ENCODE results near the gene GIGYF2. TPM values are rescaled to one million over a fixed set of nuclear protein-coding genes. Genes with fewer than 3 reads are reported as not detected.

Gene GIGYF2
- total RNA-seq, 1 experiment from 2014 or later, result 58.0 TPM

DNA sequence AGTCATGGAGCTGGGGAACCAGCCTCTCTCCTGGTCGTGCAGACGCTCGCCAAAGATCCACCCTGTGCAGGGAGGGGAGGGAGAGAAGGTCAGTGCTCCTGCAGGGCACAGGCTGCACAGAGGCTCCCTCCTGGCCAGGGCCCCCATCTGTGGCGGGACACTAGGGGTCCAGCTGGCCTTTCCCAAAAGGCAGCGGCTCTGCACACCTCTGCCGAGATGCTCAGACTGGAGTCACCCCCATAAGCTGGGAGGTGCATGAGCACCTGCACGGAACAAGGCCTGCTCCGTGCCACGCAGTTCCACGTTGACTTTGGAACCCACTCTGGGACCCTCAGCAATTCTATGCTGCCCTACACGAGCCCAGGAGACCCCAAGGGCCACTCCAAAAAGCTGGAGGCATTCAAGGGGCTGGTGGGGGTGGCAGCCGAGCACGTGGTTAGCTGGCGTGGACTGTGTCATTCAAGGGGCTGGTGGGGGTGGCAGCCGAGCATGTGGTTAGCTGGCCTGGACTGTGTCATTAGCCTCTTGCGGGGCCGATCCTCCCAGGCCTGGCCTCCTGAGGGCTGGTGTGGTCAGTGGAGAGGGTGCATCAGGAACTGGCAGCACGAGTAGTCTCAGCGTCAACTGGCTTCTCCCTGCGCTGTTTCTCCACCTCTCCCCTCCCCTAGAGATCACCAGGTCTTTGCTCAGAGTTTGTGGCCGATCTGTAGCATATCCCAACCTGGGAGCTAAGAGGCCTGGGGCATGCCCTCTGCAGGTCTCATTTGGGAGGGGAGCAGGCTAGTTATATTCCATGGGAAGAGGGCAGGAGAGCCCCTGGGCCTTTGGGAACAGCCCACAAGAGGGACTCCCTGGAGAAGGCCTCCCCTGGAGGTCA is 182.7 kb downstream of the GIGYF2 start:
- DNase-seq (ENCODE audit: low spot score), result no peak

DNA sequence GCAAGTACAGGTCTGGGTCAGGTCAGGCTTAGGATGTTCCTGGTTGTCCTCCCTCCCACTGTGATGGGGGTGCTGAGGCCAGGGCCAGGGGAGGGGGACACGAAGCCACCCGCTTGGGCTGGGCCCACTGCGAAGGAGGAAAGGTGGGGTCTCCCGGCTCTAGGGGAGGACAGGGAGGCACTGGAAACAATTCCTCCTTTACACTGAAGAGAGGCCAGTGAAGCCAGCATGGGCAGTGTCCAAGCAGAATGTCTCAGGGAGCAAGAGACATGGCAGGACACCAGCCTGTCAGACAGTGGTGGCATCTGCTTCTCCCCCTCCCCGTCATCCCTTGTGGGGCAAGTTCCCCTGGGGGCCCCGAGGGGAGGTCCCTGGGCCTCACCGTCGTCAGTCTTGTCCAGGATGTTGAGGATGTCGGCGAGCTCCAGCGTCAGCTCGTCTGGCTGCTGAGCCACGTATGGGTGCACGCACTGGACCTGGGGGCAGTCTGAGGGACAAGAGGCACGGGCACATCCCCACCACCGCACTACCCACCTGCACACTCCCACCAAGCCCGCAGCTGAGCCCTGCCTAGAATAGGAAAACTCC is 183.7 kb downstream of the GIGYF2 start:
- DNase-seq (ENCODE audit: low spot score), result no peak

DNA sequence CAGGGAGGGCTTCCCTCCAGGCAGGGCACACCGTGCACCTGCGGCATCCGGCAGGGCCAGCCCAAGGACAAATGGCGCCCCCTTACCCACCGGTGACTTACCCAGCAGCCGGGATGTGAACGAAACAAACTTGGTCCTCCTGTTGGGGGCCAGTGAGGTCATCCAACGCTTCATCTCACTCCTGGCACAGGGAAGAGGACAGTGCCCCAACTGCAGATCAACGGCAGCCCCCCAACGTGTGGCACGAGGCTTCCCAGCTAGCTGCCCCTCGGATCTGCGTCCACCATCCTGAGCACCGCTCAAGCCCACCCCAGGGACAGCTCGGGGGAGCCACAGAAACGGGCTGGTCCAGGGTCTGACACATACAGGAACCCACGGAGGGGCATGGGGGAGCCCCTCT is 185.0 kb downstream of the GIGYF2 start:
- no peak for DNase-seq (ENCODE audit: low spot score)

DNA sequence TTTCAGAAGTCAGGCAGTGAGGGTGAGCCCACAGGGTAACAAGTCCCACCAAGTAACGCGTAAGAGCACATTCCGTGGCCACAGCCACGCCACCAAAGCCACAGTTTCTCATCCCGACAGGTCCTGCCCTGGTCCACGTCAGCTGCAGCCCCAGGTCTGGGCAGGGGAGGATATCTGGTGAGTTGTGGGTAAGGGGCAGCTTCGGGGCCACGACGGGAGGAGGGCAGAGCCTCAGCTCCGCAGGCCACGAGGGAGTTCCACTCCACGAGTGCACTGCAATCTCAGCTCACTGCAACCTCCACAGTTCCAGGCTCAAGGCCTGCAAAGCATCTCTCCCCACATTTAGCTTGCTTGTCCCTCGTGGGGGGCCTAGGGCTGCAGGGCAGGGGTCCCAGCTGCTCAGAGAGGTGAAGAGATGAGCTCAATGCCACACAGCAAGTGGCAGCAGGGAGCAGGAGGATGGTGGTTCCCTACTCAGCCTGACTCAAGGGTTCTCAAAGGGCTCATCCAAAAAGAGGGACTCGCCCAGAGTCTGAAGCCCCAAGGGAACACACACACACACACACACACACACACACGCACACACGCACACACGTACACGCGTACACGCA is 185.5 kb downstream of the GIGYF2 start:
- DNase-seq (ENCODE audit: low spot score), result no peak

DNA sequence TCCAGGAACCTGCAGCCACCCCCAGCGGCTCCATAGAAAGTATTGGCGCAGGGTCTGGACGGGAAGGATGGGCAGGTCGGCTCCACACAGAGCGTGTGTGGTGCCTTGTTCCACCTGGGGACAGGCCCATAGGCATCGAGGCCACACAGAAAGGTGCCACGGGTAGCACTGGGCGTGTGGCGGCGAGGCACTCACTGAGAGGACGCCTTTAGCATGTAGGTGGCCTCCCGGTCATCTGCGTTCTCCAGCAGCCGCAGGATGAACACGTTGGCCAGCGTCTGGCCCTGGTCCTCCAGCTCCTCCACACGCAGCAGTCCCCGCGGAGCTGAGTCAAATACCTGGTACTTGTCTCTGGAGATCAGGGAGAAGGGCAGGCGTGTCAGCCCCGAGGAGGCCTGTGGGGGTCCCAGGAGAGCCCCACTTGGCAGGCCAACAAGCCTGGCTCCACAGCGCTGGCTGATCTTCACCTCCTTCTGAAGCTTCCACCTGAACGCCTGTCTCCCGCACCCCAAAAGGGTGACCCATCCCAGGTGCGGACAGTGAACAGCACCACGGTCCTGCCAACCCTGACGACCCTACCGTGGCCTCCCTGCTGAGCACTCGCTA is 186.1 kb downstream of the GIGYF2 start:
- DNase-seq (ENCODE audit: low spot score), result no peak

DNA sequence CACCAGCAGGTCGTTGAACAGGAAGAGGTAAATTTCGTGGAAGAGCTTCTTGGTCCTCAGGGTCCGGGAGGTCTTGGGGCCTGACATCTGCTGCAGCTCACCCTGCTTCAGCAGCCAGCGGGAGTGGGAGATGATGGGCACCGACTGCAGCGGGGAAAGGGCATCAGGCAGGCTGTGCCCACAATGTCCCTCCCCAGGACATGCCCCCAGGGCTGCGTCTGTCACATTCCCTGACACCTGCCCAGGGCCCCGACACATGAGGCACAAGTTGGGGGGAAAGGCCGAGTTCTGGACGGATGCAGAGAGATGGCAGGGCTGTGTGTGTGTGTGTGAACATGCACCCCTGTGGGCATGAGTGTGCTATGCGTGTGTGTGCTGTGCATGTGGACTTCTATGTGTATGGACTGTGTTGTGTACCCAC is 186.9 kb downstream of the GIGYF2 start:
- DNase-seq (ENCODE audit: low spot score), result no peak

DNA sequence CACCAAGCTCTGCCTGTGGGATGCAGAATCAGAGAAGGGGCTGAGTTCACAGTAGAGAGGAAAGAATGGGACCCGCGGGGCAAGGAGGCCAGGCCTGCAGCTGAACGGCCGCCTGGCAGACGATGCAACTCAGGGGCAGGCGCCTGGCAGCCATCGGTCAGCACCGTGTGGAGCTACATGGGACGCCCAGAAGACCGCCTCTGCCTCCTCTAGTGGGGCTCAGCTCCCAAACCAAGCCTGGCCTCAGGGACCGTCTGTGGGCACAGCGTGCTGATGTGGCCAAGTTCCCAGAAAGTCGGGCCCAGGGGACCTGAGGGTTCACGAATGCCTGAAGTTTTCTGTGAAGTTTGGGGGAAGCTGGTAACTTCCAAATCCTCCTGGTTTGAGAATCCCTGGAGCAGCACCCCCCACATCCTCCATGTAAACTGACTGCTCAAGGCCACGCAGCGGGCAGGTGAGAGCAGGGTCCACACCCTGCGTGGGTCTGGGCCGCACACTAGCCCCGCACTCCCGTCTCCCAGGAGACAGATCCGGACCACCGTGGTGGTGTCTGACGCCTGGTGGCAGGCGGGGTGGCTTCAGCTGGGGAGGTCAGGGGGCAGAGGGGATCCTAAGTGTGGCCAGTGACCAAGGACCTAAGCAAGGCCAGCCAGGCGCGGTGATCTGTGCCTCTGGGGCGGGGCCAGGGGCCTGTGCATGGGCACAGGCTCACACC is 187.6 kb downstream of the GIGYF2 start:
- no peak for DNase-seq (ENCODE audit: low spot score)

DNA sequence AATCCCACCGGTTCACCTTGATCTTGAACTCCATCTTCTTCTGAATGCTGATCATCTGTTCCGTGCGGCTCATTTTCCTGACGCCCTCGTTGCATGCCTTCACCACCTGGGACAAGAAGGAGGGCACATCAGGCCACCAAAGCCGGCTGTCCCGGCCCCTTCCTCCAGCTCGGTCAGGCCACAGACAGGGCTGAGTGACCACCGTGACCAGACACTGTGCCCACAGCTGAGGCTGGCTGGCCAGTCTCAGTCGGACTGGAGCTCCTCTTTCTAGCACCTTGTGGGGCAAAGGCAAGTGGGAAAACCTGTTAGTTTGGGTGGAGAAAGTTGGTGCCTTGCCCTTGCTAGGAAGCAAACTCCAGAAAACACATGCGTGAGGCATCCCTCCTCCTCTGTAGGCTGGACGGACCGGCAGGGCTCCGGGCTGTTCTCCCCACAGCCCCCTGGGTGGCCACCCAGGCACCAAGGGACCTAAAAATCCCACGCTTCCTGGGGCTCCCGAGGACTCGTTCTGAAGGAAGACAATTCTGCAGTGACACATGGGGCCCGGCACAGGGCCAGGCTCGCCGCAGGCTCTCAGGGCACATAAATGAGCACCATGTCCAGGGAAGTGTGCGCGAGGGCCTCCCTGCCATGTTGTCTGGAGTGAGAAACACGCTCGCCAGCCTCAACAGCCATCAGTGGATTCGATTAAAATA is 188.3 kb downstream of the GIGYF2 start:
- no peak for DNase-seq (ENCODE audit: low spot score)

DNA sequence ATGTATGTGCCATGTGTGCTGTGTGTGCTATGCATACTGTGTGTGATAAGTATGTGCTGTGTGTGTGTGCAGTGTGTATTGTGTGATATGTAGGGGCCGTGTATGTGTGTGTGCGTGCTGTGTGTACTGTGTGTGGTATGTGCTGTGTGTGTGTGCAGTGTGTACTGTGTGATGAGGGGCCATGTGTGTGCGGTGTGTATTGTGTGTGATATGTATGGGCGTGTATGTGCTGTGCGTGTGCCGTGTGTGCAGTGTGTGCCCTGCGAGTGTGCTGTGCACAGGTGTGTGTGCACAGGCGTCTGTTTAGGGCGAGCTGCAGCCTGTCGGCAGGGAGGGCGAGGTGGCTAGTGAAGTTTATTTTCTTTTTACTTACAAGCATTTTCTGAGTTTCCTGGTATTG is 189.0 kb downstream of the GIGYF2 start:
- DNase-seq (ENCODE audit: low spot score), result no peak

DNA sequence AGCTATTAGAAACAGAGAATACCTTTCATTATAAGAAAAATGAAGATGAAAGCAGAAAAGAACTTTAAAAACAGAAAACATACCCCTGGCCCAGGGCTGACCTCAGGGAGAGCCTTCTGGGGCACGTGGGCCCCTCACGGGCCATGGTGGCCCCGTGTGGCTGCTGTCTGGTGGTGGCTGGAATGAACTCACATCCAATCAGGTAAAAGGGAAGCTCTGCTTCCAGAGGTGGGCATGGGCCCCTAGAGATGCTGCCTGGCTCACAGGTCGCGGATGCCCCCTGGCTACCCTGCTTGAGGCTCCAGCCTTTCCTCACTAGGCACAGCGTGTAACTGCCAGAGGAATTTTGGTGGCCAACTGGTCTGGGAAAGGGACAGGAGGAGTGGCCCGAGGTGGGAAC is 189.5 kb downstream of the GIGYF2 start:
- no peak for DNase-seq (ENCODE audit: low spot score)

DNA sequence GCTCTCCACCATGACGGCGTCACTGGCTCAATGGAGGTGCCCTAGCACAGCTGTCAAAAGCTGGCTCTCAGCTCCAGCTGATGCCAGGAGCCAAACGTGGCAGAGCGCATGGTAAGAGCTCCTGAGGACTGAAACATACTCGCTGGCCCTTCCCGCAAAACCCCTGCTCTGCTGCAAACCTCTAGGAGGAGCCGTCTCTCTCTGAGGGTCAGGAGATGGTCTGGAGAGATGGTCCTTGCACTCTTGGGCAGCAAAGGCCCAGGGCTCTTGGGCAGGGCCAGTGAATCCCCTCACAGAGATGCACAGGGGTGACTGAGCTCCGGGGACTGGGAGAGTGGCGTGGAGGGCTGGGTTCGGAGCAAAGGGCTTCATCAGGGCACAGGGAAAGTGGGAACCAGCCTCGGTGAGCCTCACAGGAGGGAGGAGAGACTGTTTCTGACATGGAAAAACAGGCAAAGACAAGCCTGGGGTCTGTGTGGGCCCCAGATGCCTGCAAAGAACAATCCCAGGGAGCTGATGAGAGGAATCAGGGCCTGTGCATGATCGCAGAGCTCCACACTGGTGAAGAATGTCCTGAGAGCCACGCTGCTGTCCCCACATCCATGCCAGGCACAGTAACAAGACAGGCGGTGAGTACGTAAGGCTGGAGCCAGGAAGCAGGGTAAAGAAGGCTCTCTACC is 190.2 kb downstream of the GIGYF2 start:
- DNase-seq (ENCODE audit: low spot score), result no peak

DNA sequence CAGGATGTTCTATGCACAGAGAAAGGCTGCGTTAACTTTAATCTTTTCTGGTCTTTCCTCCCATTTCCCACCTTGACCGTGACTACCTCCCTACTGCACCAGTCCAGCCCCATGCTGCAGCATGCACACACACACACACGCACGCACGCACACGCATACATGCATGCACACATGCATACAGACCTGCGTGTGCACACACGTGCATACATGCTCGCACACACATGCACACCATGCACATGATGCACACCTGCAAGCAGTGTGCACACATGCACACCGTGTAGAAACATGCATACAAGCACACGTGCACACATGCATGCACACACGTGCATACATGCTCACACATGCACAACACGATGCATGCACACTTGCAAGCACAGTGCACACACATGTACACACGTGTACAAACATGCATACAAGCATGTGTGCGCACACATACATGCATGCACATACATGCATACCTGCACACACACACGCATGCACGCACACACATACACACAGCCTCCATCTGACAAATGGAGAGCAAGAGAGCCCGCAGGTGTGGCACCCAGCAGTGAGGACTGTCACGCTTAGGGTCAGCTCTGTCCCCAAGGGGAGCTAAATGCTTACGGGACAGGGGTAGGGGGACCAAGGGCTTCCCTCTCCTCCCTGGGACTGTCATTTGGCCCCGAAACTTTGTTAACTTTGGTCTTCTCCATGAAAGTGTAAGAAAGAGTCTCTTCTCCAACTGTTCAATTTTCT is 191.1 kb downstream of the GIGYF2 start:
- DNase-seq (ENCODE audit: low spot score), result no peak

DNA sequence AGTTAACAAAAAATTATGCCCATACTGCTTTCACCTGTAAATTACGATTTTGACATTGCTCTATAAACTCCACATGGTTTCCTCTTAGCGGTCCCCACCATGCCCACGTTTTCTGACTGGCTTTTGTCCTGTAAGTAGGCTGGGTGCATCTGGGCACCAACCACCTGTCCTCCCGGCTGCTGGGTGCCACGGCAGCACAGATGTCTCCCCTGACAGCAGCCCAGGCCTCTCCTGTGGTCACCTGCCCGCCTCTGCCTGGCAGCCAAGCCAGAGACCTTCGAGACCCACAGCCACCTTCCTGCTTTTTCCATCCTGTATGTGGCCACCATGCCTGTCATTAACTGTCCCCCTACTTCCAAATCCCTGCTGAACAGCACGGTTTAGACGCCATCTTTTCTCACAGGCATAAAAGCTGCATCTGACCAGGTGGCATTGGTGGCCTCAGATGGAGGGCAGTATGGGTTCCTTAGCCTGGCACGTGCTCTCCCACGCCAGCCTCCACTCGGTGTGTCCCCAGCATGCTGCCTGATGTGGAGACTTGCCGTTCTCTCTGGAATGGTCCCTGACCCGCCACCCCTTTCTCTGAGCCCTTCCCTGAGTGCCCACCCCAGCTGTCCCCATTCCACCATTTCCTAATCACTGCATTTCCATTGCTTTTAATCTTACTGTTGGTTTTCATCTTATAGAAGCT is 191.9 kb downstream of the GIGYF2 start:
- no peak for DNase-seq (ENCODE audit: low spot score)

DNA sequence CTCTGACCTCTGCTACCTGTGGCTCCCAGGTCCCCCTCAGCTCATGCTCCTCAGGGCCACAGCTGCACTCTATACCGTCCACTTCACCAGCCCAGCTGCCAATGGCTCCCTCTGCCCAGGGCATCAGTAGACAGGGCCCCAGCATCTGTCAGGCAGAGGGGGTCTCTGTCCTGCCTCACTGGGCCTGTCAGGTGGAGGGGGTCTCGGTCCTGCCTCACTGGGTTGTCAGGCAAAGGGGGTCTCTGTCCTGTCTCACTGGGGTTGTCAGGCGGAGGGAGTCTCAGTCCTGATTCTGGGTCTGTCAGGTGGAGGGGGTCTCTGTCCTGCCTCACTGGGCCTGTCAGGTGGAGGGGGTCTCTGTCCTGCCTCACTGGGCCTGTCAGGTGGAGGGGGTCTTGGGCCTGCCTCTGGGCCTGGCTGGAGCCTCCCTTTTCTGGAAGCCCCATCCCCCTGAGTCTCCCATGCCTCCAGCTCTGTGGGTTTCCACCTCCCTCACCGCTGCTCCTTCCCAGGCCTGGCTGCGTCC is 192.8 kb downstream of the GIGYF2 start:
- no peak for DNase-seq (ENCODE audit: low spot score)

DNA sequence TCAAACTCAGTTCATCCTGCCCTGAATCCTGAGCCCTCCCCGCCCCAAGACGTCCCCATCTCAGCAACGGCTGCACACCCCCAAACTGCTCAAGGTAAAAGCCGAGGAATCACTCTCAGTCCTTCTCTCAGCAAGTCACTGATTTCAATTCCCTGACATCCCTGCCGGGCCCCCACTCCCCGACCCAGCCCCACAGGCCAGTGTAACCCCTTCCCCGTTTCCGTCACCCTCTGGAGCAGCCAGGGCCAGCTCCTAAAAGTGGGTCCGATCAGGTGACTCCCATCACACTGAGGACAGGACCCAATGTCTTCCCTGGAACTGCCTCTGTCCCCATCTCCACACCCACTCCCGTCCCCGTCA is 193.4 kb downstream of the GIGYF2 start:
- no peak for DNase-seq (ENCODE audit: low spot score)

DNA sequence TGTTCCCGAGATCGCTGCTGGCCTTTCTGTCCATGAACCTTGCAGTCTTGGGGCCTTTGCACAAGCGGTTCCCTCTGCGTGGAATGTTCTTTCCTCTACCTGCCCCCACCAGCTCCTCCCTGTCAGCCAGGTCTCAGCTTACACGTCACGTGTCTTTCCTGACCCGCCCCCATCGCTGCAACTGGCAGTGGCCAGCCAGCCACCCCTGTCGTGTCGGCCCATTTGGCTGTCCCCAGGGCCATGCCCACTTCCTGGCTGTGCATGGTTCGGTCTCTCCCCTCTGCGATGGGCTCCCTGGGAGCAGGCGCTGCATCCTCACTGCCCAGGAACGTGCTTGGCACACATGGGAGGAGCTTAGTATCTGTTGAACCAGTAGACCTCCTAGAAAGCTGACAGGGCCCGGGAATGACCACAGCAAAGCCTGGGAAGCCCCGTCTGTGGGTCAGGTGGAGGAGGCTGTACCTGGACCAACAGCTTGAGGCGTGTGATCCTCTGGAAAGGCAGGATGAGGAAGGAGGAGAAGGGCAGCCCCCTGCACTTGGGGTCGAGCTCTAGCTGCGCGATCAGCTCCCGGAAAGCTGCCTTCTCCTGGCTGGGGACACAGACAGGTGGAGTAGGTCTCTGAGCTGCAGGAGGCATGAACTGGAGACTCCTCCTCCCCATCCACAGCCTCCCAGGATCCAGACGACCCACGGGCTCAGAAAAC is 193.9 kb downstream of the GIGYF2 start:
- peak; percentile 9 for DNase-seq (ENCODE audit: low spot score)

DNA sequence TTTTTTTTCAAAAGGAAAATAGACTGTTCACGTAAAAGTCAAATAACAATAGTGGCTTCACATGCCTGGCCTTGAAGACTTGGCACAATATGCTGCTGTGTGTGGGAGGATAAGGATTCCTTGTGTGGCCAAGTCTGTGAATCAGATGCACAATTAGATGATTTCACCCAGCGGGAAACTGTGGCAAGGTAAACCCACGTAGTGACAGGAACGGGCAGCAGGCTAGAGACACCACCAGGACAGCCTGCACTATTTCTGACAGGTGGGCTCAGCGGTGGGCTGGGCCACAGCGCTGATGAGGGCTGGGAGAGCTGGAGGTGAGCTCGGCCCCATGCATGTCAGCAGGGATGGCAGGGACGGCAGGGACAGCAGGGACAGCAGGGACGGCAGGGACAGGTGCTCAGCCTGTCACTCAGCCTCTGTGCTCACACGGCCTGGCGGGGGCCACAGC is 194.5 kb downstream of the GIGYF2 start:
- no peak for DNase-seq (ENCODE audit: low spot score)

DNA sequence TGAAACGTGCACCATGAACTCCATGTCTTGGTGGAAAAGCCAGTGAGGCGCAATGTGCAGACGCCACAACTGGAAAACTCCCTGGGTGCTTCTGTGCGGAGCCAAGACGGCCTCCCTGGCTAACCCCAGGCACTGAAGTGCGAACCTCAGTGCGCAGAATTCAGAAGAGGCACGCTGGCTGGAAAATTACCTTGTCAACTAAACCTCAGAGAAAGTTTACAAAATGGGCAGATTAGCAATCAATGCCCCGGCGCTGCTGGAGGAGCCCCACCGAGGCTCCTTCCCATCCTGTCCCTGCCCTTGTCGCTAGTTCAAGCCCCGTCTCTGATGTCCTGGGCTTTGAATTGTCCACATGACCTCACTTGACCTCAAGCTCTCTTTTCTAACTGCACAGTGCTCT is 195.1 kb downstream of the GIGYF2 start:
- no peak for DNase-seq (ENCODE audit: low spot score)

DNA sequence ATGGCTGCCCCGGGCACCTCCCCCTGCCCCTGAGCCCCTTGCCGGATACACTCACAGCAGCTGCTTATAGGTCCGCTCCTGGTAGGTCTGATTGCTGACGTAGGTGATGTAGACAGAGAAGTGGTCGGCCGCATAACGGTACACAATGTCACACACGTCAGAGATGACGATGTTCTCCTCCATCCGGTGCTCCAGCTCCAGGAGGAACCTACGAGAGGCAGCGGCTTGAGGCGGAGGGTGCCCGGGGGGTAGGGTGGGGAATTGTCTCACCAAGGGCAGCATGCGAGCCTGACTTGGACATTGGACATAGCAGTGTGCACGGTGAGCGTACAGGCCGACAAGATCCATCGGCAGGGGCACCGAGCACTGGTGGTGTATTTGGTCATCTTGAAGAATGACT is 195.7 kb downstream of the GIGYF2 start:
- no peak for DNase-seq (ENCODE audit: low spot score)

All from A172 (cell line).